ENCODE results near the gene GREB1L.

The GREB1L gene

GRCh38 chr18:21316296-21316695, 74.3 kb downstream of the GREB1L start:
- TF ChIP-seq CTCF (conservative IDR thresholded peaks at IDR 0.05; ENCODE audit: control insufficient read depth, insufficient read depth, low read depth, low read length), result no peak

GRCh38 chr18:21321711-21322110, 79.7 kb downstream of the GREB1L start:
- peak; percentile 39 for DNase-seq (ENCODE audit: low read depth)
- no peak overlapping the region for H3K4me3 ChIP-seq (ENCODE audit: control insufficient read depth, low read depth, low read length)
- TF ChIP-seq CTCF (conservative IDR thresholded peaks at IDR 0.05; ENCODE audit: control insufficient read depth, insufficient read depth, low read depth, low read length), result no peak

More at GRCh38 chr18:21316296-21316695, 74.3 kb downstream of the GREB1L start:
- DNase-seq (ENCODE audit: low read depth), result peak; percentile 48
- H3K4me3 ChIP-seq (ENCODE audit: control insufficient read depth, low read depth, low read length), result no peak overlapping the region

- no peak for DNase-seq (ENCODE audit: low read depth)
- TF ChIP-seq CTCF (conservative IDR thresholded peaks at IDR 0.05; ENCODE audit: control insufficient read depth, insufficient read depth, low read depth, low read length), result no peak
- H3K4me3 ChIP-seq (ENCODE audit: control insufficient read depth, low read depth, low read length), result no peak overlapping the region
These were observed 85.1 kb downstream of the GREB1L start for GRCh38 chr18:21327101-21327500.

- DNase-seq (ENCODE audit: low read depth), result peak; percentile 87
- no peak for TF ChIP-seq CTCF (conservative IDR thresholded peaks at IDR 0.05; ENCODE audit: control insufficient read depth, insufficient read depth, low read depth, low read length)
- H3K4me3 ChIP-seq (ENCODE audit: control insufficient read depth, low read depth, low read length), result no peak overlapping the region
These were observed 88.2 kb downstream of the GREB1L start for GRCh38 chr18:21330122-21330701.

- no peak for DNase-seq (ENCODE audit: low read depth)
- no peak overlapping the region for H3K4me3 ChIP-seq (ENCODE audit: control insufficient read depth, low read depth, low read length)
- TF ChIP-seq CTCF (conservative IDR thresholded peaks at IDR 0.05; ENCODE audit: control insufficient read depth, insufficient read depth, low read depth, low read length), result no peak
These were observed 89.0 kb downstream of the GREB1L start for GRCh38 chr18:21331065-21331464.

GRCh38 chr18:21335927-21336488, 94.0 kb downstream of the GREB1L start:
- no peak for TF ChIP-seq CTCF (conservative IDR thresholded peaks at IDR 0.05; ENCODE audit: control insufficient read depth, insufficient read depth, low read depth, low read length)
- no peak overlapping the region for H3K4me3 ChIP-seq (ENCODE audit: control insufficient read depth, low read depth, low read length)
- DNase-seq (ENCODE audit: low read depth), result no peak
